NOMO-1 treated with DMSO at 0.1 percent for 48 hours (cell line): ENCODE results near the gene AP3D1.
"Not testable (repeated sequence)": the region's sequence is repeated elsewhere in the genome, so short reads cannot be mapped to it uniquely, and the experiment has no call there.

Source experiments
- DNase-seq: peaks from one replicate; lab custom pipeline; 2025; ENCODE audit not compliant: unreplicated experiment; lab: John Stamatoyannopoulos, UW

AP3D1 gene

DNA sequence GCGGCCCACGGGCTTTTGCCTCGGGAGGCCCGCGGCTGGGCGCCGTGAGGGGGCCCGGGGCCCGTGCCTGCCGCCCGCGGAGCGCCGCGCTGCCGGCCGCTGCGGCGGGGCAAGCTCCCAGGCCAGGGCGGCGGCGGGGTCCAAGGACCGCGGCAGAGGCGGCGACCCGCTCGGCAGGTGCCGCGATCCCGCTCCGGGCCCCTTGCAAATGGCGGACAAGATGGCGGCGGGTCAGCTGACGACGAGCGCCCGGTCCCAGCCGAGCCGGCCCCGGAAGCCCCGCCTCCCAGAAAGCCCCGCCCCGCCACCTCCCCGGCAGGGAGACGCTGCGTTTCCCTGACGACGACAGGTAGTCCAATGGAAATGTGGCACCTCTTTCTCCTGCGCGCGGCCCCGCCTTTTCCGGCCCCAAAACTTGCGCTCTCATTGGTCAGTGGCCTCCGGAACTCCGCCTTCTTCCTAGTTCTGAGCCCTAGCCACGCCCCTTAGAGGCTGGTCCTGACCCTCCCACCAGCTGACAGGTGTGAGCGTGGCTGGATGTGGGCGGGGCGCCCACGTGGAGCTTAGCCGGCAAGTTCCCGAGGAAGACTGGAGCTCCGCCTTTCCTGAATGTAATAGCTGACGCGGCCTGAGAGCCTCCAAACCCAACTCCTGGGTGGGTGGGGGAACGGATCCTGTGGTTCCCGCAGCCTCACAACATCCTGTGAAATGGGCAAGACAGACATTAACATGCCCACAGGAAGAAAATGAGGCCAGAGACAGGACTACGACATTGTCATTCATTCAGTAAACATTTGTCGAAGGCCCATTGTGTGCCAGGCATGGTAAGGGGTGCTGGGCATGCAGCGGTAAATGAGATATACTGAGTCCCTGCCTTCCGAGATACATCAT, at the start of gene AP3D1:
AP3D1 (minus strand) TSS at position 228 of the 891 bp plus-strand sequence. CDS start 232 bp downstream, outside the sequence.
- peak; percentile 100 for DNase-seq

DNA sequence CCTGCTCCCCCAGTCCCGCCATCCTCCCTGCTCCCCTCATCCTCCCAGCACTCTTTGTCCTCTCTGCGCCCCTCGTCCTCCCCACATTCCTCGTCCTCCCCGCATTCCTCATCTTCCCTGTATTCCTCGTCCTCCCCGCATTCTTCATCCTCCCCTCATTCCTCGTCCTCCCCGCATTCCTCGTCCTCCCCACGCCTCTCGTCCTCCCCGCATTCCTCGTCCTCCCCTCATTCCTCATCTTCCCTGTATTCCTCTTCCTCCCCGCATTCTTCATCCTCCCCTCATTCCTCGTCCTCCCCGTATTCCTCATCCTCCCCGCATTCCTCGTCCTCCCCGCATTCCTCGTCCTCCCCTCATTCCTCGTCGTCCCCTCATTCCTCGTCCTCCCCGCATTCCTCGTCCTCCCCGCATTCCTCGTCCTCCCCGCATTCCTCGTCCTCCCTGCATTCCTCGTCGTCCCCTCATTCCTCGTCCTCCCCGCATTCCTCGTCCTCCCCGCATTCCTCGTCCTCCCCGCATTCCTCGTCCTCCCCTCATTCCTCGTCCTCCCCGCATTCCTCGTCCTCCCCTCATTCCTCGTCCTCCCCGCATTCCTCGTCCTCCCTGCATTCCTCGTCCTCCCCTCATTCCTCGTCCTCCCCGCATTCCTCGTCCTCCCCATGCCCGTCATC, 49.4 kb upstream of the AP3D1 start:
- not testable (repeated sequence) for DNase-seq

DNA sequence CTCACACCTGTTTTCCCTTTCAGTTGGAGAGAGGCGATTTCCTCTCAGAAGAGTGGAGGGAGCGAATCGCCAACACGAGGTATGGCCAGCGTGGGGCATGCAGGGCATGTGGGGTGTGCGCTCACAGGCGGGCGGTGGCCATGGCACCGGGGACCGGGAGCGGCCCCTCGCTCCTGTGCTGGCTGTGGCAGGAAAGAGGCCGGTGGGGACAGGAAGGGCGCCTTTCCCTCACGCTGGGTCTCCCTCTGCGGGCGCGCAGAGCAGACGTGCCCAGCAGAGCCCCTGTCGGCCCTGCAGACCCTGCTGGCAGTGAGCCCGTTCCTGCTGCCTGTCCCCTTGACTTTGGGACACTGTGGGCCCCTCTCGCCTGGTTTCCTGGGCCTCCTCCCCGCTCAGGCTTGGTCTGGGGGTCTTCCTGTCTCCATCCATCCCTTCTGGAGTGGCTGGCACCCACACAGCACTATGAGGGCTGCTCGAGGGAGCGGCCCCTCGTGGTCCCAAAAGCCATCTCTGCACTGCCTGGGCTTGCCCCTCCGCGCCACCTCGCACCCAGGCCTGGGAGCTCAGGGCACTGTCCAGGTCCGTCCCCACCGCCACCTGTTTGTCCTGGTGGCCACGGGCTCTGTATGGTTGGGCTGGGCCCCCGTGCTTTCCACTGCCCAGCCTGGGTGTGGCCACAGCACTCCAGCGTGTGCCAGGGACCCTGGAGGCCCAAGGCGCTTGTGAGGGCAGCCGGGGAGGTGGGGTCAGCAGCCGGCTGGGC, 48.7 kb upstream of the AP3D1 start:
- DNase-seq = no peak

- DNase-seq = no peak
Observed at GRCh38 chr19:2199215-2199614, 47.8 kb upstream of the AP3D1 start.

DNA sequence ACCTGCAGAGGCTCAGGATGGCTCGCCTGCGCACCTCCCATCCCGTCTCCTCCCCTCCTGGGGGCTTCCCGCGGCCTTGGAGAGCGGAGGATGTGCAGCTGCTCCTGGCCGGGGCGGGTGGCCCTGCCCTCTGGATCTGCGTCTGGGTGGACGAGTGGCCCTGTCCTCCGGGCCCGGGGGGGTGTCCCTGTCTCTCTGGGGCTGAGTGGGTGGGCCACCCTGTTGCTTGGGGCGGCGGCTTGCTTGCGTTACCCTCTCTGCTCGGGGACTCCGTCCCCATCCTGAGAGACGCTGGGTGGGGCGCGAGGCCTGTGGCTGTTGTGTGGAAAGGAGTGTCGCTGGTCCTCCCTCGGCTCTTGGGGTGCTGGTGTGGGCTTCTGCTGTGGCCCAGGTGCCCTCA, 47.0 kb upstream of the AP3D1 start:
- no peak for DNase-seq

GRCh38 chr19:2197270-2197669, 45.9 kb upstream of the AP3D1 start:
- DNase-seq = no peak

GRCh38 chr19:2195914-2196313, 44.5 kb upstream of the AP3D1 start:
- no peak for DNase-seq

DNA sequence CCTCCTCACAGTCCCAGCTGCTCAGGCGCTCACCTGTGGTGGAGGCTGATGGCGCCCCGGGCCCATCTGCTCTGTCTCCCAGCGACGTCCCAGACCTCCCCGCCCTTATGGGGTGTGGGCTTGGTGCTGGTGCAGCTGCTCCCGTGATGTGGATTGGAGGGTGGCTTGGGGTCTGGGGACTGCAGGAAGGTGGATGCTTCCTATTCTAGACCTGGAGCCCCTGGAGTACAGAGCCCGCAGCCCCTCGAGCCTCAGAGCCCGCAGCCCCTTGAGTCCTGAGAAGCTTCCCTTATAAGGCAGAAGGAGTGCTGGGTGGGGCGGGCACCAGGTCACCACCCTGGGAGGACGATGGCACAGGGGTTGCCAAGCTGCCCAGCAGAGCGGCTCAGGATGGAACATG, 44.0 kb upstream of the AP3D1 start:
- DNase-seq = no peak

DNA sequence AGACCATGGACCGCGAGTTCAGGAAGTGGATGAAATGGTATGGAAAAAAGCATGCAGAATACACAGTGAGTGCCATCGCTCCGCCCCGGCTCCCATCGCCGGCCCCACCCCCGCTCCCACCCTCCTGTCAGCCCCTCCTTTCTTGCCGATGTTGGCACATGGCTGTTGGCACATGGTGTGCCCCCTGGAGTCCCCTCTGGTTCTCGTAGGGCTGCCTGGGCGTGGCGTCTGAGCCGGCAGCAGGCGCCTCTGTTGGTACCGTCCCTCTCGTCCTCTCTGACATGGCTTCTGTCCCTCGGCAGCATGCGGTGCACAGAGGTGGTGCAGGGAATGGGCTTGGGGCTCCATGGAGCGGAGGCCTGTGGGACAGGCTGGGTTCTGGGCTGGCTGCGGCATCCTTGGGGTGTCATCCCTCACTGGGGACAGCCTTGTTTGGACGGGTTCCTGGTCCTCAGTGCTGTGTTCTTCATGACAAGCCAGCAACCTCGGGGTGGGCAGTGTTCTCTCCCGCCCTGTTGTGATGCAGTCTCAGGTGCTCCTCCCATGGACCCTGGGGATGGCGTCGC, 43.2 kb upstream of the AP3D1 start:
- DNase-seq = no peak

- no peak for DNase-seq
Observed at GRCh38 chr19:2193807-2194206, 42.4 kb upstream of the AP3D1 start.

GRCh38 chr19:2192862-2193261, 41.5 kb upstream of the AP3D1 start:
- DNase-seq = no peak

DNA sequence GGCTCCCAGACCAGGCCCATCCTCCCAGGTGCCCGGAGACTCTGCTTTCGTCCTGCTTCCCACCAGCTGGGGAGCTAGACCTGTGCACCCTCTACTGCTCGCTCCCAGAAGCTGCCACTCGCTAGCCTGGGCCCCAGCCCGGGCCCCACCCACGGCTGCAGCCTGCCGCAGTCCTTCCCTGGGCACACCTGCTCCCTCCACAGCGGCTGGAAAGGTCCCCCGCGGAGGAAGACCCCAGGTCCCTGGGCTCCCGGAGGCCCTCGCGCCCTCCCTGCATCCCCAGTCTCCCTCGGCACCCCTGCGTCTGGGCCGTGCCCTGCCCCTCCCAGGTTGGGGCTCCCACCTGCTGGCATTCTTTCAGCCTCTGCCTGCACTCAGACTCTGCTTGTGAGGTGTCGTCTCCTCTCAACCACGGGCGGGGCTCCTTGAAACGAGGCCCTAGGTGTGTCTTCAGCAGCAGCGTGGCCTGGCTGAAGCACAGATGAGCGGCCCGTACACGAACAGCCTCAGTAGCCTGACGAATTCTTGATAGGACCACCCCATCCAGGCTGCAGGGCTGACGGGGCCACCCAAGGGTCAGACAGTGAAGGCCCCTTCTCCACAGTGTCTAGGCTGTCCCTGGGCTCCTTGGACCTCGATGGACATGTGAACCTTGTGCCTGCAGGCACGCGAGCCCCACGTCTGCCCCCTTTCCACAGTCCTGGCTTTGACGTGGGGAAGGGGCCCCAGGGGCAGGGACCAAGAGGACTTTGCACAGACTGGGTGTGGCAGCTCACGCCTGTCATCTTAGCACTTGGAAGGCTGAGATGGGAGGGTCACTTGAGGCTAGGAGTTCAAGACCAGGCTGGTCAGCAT, 40.3 kb upstream of the AP3D1 start:
- no peak for DNase-seq

DNA sequence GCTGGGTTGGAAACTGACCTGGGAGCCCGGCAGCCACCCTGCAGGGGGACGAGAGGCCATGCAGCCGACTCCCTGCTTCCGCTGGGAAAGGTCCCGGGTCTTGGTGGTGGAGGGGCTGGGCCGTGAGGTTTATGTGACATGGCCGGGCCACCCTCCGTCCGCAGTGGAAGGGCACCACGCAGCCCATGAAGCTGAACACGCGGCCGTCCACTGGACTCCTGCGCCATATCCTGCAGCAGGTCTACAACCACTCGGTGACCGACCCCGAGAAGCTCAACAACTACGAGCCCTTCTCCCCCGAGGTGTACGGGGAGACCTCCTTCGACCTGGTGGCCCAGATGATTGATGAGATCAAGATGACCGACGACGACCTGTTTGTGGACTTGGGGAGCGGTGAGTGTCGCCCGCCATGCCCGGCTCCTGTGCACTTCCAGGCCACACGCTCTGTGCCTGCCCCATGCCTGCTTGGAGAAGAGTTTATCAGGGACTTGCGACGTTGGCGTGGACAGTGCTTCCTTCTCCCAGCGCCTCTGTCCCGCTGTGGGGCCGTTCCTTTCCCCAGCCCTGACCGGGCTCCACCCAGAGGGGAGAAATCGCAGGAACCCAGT, 39.6 kb upstream of the AP3D1 start:
- DNase-seq = no peak

DNA sequence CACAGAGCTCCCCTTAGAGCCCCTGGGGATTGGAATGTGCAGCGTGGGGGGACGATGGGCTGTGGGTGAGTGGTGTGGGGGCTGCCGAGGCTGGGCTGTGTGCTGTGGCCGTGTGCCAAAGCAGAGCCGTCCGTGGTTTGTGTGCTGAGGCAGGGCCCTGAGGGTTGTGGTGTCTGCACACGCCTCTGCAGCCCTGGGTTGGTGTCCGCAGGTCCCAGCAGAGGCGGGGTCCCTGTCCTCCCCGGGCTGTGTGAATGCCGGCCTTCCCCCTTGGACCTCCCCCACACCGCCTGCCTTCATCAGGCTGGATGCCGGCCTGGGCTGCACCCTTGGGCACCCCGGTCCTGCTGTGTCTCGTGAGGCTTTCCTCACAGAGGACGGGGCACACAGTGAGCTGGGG, 38.5 kb upstream of the AP3D1 start:
- no peak for DNase-seq

- DNase-seq = no peak
Observed at GRCh38 chr19:2188708-2189385, 37.5 kb upstream of the AP3D1 start.

DNA sequence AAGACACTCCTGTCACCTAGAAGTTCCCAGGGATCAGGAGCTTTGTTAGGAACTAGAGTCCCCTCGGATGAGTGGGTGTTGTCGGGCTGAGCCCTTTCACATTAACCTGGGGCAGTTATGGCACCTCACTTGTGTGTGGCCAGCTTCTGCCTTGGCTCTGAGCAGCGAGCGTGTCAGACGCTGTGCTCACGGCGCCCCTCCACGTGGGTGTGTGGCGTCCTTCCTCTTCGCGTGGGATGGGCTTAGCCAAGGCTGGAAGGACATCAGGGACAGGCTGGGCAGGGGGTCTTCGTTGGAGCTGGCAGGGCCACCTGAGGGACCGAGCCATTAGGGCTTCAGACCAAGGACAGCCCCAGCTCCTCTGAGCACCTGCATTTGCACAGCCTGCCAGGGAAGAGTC, 35.8 kb upstream of the AP3D1 start:
- no peak for DNase-seq

GRCh38 chr19:2186071-2186846, 34.9 kb upstream of the AP3D1 start:
- no peak for DNase-seq

GRCh38 chr19:2185734-2186070, 34.3 kb upstream of the AP3D1 start:
- no peak for DNase-seq
